Measurements from ENCODE around the gene ADD1. TPM values are rescaled to one million over a fixed set of nuclear protein-coding genes. Genes with fewer than 3 reads are reported as not detected.

Gene ADD1
- total RNA-seq, 1 donor from 2014 or later = 161 TPM

- DNase-seq (ENCODE audit: low read depth, low spot score) = no peak
These were observed 15.9 kb downstream of the ADD1 start for GRCh38 chr4:2859514-2859913.

DNA sequence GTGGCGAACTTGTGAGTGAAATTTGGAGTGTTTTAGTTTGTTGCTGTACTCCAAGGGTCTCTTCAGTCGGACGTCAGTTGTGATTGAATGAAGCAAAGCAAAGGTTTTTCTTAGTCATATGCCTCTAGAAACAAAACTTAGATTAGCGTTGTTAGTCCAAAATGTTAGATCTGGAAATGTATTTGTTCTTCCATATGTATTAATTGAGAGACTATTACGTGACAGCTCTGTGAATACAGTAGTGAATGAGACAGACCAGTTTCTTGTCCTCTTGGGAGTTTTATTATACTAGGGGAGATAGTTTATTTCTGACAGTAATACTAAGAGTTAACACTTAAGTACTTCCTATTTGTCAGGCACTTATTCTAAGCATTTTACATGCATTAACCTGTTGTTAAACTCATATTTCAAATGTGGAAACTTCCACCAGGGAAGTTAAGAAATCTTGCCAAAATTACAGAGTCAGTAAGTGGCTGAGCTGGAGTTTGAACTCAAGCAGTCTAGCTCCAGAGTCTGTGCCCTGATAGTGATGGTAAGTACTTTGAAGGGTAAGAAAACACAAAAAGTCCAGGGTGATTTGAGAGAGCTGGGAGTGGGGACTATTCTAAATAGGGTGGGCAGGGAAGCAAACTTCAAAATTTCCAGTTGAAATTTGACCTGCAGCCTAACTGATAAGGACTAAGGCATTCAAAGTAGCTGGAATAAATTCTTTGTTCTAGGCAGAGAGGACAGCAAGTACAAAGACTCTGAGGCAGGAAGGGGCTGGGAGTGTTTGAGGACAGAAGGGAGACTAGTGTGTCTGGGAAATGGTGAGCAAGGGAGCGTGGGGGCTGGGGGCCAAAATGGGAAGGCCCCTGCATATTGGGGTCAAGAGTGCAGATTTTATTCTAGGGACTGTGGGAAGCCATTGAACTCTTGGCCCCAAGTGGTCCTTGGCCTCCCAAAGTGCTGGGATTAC is 17.0 kb downstream of the ADD1 start:
- no peak for DNase-seq (ENCODE audit: low read depth, low spot score)

GRCh38 chr4:2861631-2862436 is 18.2 kb downstream of the ADD1 start:
- DNase-seq (ENCODE audit: low read depth, low spot score) = no peak

DNA sequence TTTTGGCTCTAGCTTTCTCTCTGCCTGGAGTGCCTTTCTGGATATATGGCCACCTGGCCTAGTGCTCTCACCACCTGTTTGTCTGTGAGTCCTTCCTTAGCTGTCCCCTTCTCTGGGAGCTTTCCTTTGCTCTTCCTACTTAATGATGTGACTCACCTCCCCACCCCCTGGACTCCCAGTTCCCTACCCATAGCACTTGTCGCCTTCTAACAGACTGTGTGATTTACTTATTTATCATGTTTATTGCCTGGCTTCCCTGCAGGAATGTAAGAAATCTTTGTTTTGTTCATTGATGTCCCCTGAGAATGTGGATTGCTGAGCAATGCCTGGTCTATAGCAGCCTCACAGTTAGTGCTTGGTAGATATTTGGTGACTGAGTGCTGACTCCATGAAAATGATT is 18.9 kb downstream of the ADD1 start:
- DNase-seq (ENCODE audit: low read depth, low spot score) = no peak

DNA sequence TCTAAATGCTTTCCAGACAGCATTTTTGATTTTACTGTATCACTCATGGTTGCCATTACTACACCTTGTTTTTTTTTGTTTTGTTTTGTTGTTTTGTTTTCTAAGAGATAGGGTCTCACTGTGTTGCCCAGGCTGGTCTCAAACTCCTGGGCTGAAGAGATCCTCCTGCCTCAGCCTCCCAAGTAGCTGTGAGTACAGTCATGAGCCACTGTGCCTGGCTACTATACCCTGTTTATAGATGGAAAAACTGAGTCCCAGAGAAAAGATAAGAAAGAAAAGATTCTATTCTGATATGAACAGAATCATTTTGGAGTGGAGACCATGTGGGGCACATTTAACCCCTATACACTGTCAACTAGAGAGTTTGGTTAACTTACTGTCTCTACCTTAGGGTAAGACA is 20.0 kb downstream of the ADD1 start:
- DNase-seq (ENCODE audit: low read depth, low spot score) = no peak

DNA sequence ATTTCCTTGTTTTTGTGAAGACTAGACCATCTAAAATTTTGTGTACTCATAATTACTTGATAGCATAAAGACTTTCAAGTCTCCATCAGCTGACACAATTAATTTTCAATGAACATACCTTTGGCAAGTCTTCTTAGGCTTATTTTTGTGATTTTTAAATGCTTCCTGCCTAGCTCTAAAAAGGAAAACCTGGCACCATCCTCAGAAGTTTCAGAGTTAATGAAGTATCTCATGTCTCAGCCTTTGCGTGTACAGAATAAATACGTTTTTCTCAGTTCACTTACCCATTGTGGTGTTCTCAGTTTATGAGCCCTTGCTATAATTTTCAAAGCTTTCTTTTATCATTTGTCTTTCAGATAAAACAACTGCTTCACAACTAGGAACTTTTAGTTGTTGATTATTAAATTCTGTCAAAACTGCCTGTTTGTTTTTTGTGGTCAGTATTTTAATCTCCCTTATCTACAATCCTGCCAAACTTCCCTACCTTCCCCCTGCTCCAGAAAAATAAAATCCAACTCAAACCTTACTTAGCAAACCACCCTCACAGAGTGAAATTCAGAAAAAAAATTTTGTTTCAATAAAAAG is 21.6 kb downstream of the ADD1 start:
- DNase-seq (ENCODE audit: low read depth, low spot score) = no peak

GRCh38 chr4:2866160-2866861 is 22.7 kb downstream of the ADD1 start:
- no peak for DNase-seq (ENCODE audit: low read depth, low spot score)

- DNase-seq (ENCODE audit: low read depth, low spot score) = no peak
These were observed 23.2 kb downstream of the ADD1 start for GRCh38 chr4:2866891-2867290.

- DNase-seq (ENCODE audit: low read depth, low spot score) = no peak
These were observed 24.3 kb downstream of the ADD1 start for GRCh38 chr4:2867758-2868491.

- no peak for DNase-seq (ENCODE audit: low read depth, low spot score)
These were observed 25.3 kb downstream of the ADD1 start for GRCh38 chr4:2868877-2869487.

DNA sequence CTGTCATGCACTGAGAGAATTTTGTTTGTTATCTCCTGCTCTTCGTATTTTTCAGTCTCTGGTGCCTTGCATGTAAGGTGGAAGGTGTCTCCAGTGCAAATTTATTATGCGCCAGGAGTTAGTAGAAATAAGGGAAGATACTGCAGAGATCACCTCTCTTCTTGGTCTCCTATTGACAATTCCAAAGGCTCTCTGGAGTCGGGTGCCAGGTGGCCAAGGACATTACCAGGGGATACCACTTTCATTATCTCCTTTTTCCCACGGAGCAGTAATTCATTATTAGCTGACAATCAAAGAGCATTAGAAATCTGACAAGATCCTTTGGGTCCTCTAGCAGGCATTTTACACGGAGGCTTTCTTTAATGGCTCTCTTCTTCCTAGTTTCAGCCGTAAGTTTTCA is 26.0 kb downstream of the ADD1 start:
- DNase-seq (ENCODE audit: low read depth, low spot score) = no peak

GRCh38 chr4:2870082-2870481 is 26.4 kb downstream of the ADD1 start:
- no peak for DNase-seq (ENCODE audit: low read depth, low spot score)

- no peak for DNase-seq (ENCODE audit: low read depth, low spot score)
These were observed 27.8 kb downstream of the ADD1 start for GRCh38 chr4:2871466-2871865.

DNA sequence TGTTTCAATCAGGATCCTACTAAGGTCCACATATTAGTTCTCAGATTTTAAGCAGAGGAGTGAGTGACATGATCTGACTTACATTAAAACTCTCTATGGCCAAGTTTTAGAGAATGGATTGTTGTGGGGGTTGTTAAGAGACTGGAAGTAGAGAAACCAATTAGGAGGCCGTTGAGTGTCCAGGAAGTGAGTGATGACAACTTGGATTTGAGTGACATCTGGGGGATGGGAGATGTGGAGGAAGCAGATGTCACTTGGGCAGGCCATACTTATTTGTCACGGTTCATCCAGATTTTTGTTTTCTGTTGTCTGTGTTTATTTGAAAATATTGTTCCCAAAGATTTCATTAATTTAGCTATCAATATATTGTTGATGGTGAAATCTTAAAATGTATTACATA is 28.3 kb downstream of the ADD1 start:
- no peak for DNase-seq (ENCODE audit: low read depth, low spot score)

- no peak for DNase-seq (ENCODE audit: low read depth, low spot score)
These were observed 29.7 kb downstream of the ADD1 start for GRCh38 chr4:2873329-2873728.

DNA sequence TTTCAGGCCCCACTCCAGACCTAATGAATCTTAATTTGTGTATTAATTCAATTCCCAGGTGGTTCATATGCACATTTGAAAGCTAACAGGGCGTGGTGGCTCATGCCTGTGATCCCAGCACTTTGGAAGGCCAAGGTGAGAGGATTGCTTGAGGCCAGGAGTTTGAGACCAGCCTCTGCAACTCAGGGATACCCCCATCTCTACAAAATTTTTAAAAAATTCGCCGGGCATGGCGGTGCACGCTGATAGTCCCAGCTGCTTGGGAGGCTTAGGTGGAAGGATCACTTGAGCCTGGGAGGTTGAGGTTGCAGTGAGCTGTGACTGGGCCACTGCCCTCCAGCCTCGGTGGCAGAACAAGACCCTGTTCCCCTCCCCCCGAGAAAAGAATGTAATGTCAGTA is 31.2 kb downstream of the ADD1 start:
- DNase-seq (ENCODE audit: low read depth, low spot score) = no peak

DNA sequence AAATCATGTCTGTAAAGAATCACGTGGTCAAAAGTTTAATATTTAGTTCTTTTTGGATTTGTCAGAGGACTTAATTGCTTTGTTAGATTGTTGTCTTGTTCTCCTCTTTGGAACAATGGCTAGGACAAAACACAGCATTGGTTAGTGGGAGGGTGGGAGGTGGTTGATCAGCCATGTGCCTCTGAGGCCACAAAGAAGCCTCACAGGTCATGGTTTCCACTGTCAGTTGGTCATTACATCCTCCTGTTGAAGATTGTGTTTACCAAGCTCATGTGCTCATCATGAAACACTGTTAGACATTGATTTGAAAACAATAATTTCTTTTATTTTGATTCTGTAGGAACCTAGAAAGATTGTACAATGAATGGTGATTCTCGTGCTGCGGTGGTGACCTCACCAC is 31.9 kb downstream of the ADD1 start:
- no peak for DNase-seq (ENCODE audit: low read depth, low spot score)

GRCh38 chr4:2878346-2878745 is 34.7 kb downstream of the ADD1 start:
- no peak for DNase-seq (ENCODE audit: low read depth, low spot score)

DNA sequence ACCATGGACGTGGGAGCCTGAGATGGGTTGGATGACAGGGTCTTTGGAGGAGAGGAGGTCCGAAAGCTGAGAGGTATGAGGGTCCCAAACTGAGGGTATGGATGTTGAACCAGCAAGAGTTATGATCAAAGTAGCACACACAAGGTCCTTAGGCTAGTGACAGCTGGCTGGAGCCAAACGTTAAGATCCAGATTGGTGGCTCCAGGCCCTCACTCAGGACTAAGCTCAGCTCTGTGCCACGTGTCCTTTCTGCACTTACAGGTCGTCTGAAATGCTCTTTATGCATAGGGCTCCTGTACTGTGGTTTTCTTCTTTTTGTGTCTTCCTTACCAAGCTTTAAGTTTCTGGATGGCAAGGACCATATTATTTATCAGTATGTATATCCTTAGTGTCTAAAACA is 35.4 kb downstream of the ADD1 start:
- DNase-seq (ENCODE audit: low read depth, low spot score) = no peak

DNA sequence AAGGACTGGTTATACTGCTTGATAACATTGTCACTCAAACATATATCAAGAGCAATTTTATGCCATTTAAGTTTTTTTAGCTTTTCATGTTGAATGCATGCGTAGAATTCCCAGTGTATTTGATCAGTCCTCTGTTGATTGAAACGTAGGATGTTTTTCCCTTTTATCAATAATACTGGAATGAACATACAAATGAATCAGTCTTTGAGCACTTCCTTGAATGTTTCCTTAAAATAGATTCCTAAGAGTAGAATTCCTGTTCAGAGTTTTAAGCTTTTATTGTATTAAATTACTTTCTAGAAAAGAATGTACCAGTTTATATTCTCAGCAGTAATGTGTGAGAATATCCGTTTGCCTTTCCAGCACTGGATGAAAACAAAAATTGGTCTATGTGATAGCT is 37.8 kb downstream of the ADD1 start:
- DNase-seq (ENCODE audit: low read depth, low spot score) = no peak
